Thoracic aorta (tissue), 2 donors: ENCODE results near the gene OSGIN1. TPM values are rescaled to one million over a fixed set of nuclear protein-coding genes. Genes with fewer than 3 reads are reported as not detected.

Experiments used
- ATAC-seq: fragments of 150-250 bp; one replicate; pipeline ENCODE4 v1.8.0; 2017; ENCODE audit warnings: low read depth; ENCODE audit not compliant: insufficient number of reproducible peaks, low FRiP score
- DNase-seq: peaks from one replicate; pipeline ENCODE4 v3.0.0-alpha.2; 2020; ENCODE audit warnings: low spot score
- H3K27ac ChIP-seq, 2 donors: fragments of 200-600 bp; sonication (generic); 1 replicate in 1 of 2; 2 replicates in 1 of 2; pipeline ENCODE4 v1.5.1; 2016; ENCODE audit warnings: mild to moderate bottlenecking in 2 of 2, moderate library complexity in 2 of 2
- H3K27me3 ChIP-seq: fragments of 200-600 bp; sonication (generic); replicated peaks from 2 replicates; pipeline ENCODE4 v1.6.0; 2016; ENCODE audit warnings: mild to moderate bottlenecking; ENCODE audit not compliant: insufficient read depth
- H3K36me3 ChIP-seq: fragments of 200-600 bp; sonication (generic); one replicate; pipeline ENCODE4 v1.5.1; 2016
- H3K4me1 ChIP-seq, 2 donors: fragments of 200-600 bp; sonication (generic); 1 replicate in 1 of 2; 2 replicates in 1 of 2; pipeline versions ENCODE4 v1.5.1 to v1.6.0; 2016; ENCODE audit warnings: low read depth in 2 of 2, mild to moderate bottlenecking in 1 of 2; ENCODE audit not compliant: control insufficient read depth in 1 of 2
- H3K4me3 ChIP-seq: fragments of 200-600 bp; sonication (generic); 2 replicates; pipeline ENCODE4 v1.5.1; 2016; ENCODE audit warnings: mild to moderate bottlenecking
- H3K9me3 ChIP-seq: fragments of 200-600 bp; sonication (generic); 2 replicates; pipeline ENCODE4 v1.5.1; 2016
- total RNA-seq, 2 donors: library from RNA; depleted of rRNA; stranded (reverse); fragments of >200 nt; gene quantifications; one replicate each; pipeline versions ENCODE4 v1.1.0 to v1.2.3, GENCODE V29; 2016
- TF ChIP-seq, protein P1 (sequence below): fragments of 200-600 bp; sonication (generic); IDR thresholded peaks from one replicate; pipeline ENCODE4 v1.5.1; 2019; ENCODE audit warnings: antibody characterized with exemption

The OSGIN1 gene
- total RNA-seq, 2 donors from 2014 or later = 3.7 to 16.2 TPM

DNA sequence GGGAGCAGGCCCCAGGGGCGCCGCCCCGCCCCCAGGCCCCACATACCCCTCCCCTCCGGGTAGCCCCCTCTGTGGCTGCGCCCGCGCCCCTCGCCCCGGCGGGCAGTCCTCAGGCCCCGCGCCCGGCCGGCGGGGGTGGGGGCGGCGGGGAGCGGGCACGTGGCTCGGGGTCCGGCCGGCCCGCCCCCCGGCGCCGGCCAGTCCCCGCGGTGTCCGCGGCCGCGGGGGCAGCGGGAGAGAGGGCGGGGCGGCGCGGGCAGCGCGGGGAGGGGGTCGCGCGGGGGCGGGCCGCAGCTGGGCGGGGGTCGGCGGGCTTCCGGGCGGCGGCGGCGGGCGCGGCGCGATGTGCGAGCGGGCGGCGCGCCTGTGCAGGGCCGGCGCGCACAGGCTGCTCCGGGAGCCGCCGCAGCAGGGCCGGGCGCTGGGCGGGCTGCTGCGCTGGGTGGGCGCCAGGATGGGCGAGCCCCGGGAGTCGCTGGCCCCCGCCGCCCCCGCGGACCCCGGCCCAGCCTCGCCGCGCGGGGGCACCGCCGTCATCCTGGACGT lies 15.3 kb downstream of the OSGIN1 start:
- peaks cover 8% of the 10 kb centered on the region for H3K36me3 ChIP-seq
- peak overlapping the region; percentile 54 for H3K4me3 ChIP-seq
- ATAC-seq (no peak), DNase-seq (no peak)
- TF ChIP-seq, protein P1, sequence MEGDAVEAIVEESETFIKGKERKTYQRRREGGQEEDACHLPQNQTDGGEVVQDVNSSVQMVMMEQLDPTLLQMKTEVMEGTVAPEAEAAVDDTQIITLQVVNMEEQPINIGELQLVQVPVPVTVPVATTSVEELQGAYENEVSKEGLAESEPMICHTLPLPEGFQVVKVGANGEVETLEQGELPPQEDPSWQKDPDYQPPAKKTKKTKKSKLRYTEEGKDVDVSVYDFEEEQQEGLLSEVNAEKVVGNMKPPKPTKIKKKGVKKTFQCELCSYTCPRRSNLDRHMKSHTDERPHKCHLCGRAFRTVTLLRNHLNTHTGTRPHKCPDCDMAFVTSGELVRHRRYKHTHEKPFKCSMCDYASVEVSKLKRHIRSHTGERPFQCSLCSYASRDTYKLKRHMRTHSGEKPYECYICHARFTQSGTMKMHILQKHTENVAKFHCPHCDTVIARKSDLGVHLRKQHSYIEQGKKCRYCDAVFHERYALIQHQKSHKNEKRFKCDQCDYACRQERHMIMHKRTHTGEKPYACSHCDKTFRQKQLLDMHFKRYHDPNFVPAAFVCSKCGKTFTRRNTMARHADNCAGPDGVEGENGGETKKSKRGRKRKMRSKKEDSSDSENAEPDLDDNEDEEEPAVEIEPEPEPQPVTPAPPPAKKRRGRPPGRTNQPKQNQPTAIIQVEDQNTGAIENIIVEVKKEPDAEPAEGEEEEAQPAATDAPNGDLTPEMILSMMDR = no peak
- peaks cover 0 to 7% of the 10 kb centered on the region in 2 donors for H3K4me1 ChIP-seq
- H3K27ac ChIP-seq = no peak overlapping the region
- H3K27me3 ChIP-seq = no peaks in the 10 kb centered on the region
- H3K9me3 ChIP-seq = no peaks in the 10 kb centered on the region

DNA sequence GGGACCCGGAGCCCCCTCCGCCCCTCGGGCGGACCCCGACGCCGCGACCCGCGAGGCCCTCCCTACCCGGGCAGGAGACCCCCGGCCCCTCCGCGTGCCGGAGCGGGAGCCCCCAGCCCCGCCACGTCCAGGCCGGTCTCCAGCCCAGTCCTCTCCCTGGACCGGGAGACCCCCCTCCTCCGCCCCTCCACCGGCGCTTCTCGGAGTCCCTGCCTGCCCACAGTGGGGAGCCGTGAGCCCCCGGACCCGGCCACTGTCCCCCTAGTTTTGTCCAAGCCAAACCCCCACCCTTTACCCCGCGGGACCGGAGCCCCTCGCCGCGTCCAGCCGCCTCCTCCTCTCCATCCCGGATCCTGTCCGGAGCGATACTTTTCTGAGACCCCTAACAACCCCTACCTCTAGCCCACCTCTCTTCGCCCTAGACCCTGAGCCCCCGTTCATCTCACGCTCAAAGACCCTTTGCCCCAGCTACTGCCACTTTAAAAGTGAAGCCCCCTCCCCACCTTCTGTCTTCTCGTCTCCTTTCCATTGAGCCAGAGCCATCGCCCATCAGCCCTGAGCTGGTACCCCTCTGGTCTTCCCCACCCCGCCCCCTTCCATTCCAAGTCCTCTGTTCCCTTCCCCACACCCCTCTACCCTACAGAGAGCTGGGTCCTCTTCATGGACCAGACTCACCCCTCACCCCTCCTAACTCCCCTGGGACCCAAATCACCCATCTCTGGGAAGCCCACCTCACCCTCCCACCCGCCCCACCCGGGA lies 16.0 kb downstream of the OSGIN1 start:
- Histone ChIP-seq H3K27me3 (no peaks in the 10 kb centered on the region), H3K36me3 (peaks cover 6% of the 10 kb centered on the region), H3K27ac (no peak overlapping the region), H3K4me3 (no peak overlapping the region), H3K4me1 (peaks cover 0 to 7% of the 10 kb centered on the region in 2 donors), H3K9me3 (no peaks in the 10 kb centered on the region)
- TF ChIP-seq, protein P1 = no peak
- ATAC-seq = no peak
- DNase-seq = no peak

DNA sequence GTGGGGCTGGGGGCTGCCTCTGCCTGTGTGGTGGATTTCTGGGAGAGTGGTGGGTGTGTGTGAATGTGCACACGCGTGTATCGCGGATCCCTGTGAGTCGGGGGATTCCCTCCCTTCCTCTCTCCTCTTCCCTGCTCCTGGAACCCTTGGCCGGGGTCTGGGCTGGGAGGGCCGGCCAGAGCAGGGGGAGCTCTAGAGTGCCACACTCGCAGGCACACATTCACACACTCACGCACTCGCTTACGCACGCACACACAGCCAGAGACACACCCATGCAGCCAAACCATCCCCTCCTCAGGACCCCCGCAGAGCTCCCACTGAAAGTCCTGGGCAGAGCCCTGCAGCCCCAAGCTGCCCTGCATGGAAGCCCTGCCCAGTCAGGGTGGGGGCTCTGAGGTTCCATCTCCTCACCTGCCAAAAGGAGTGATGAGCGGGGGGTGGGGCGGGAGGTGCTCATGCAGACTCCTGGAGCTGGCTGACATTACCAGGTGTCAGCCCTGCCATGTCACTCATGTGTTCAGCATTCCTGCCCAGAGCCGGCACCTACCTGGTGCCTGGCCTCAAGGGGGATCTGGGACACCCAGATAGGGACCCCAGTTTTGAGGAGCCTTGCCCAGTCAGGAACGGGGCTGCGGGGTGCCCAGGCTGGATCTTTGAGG lies 16.9 kb downstream of the OSGIN1 start:
- TF ChIP-seq, protein P1 = no peak
- no peak overlapping the region for H3K27ac ChIP-seq
- no peak overlapping the region for H3K4me3 ChIP-seq
- H3K4me1 ChIP-seq = peaks cover 0 to 7% of the 10 kb centered on the region in 2 donors
- H3K36me3 ChIP-seq = peaks cover 6% of the 10 kb centered on the region
- no peaks in the 10 kb centered on the region for H3K9me3 ChIP-seq
- DNase-seq (no peak), ATAC-seq (no peak)
- no peaks in the 10 kb centered on the region for H3K27me3 ChIP-seq

DNA sequence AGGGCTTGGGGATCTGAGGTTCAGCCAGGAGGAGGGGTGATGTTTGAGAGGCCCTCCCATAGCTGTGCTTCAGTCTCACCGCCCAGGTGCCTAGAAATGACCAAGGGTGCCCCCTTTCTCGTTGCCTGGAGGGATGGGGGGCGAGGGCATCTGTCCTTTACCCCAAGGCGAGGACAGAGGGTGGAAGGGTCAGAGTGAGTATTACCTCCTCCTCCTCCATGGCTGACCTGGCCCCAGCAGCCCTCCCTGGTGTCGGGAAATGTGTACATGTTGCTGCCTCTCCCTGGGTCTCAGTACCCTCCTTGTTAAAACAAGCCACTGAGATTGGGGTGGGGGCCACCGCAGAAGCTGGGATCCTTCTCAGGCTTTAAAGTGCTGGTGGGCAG lies 17.4 kb downstream of the OSGIN1 start:
- TF ChIP-seq, protein P1 = no peak
- Histone ChIP-seq H3K27me3 (no peaks in the 10 kb centered on the region), H3K4me3 (no peak overlapping the region), H3K9me3 (no peaks in the 10 kb centered on the region), H3K4me1 (peaks cover 0 to 7% of the 10 kb centered on the region in 2 donors), H3K36me3 (peaks cover 6% of the 10 kb centered on the region), H3K27ac (no peak overlapping the region)
- ATAC-seq = no peak
- DNase-seq = no peak
